Measurements from ENCODE around the gene CXorf58.

The CXorf58 gene

GRCh38 chrX:23981711-23982110 lies 73.9 kb downstream of the CXorf58 start:
- no peaks in the 10 kb centered on the region for H3K27me3 Mint-ChIP-seq
- no peak overlapping the region for H3K27ac Mint-ChIP-seq (ENCODE audit: low read depth)
- peaks cover 11% of the 10 kb centered on the region for H3K4me1 Mint-ChIP-seq
- H3K36me3 Mint-ChIP-seq (ENCODE audit: insufficient read depth) = peaks cover 13% of the 10 kb centered on the region
- no peak overlapping the region for H3K4me3 Mint-ChIP-seq
- H3K9me3 Mint-ChIP-seq = no peaks in the 10 kb centered on the region
- DNase-seq (ENCODE audit: low spot score in 2 of 2) = no peak
- ATAC-seq (replicated peaks; ENCODE audit: extremely low read depth, poor library complexity, severe bottlenecking) = no peak

- H3K4me3 Mint-ChIP-seq = no peak overlapping the region
Observed at GRCh38 chrX:23982891-23983290, 75.1 kb downstream of the CXorf58 start.

More at GRCh38 chrX:23982891-23983290, 75.1 kb downstream of the CXorf58 start:
- Mint-ChIP-seq H3K27me3 (no peaks in the 10 kb centered on the region), H3K36me3 (ENCODE audit: insufficient read depth) (peaks cover 19% of the 10 kb centered on the region), H3K9me3 (no peaks in the 10 kb centered on the region), H3K4me1 (peaks cover 11% of the 10 kb centered on the region), H3K27ac (ENCODE audit: low read depth) (peak overlapping the region; percentile 33)
- DNase-seq (ENCODE audit: low spot score in 2 of 2) (no peak), ATAC-seq (replicated peaks; ENCODE audit: extremely low read depth, poor library complexity, severe bottlenecking) (no peak)

Measured in central memory CD8-positive, alpha-beta T cell (primary cell).